Mesenchymal stem cell (in vitro differentiated cells and primary cell): ENCODE data around the gene TMEM115.

Experiments
- DNase-seq: peaks from one replicate; pipeline ENCODE4 v3.0.0-alpha.2; 2013
- H2AFZ ChIP-seq: one replicate; pipeline ENCODE4 v1.6.1; 2013; ENCODE audit warnings: low read depth, mild to moderate bottlenecking, control low read depth, inconsistent platforms, low read length, moderate library complexity
- H2AK5ac ChIP-seq: 2 replicates; pipeline ENCODE4 v1.6.1; 2013; ENCODE audit warnings: low read length, moderate library complexity, mild to moderate bottlenecking, inconsistent platforms; ENCODE audit not compliant: severe bottlenecking
- H2BK120ac ChIP-seq: one replicate; pipeline ENCODE4 v1.6.1; 2013; ENCODE audit warnings: low read depth, mild to moderate bottlenecking, inconsistent platforms, low read length, moderate library complexity
- H2BK12ac ChIP-seq, 2 experiments: one replicate each; pipeline ENCODE4 v1.6.1; 2013; ENCODE audit warnings: inconsistent platforms in 2 of 2, low read length in 2 of 2, mild to moderate bottlenecking in 2 of 2, moderate library complexity in 2 of 2, control low read depth in 1 of 2
- H2BK15ac ChIP-seq: one replicate; pipeline ENCODE4 v1.6.1; 2013; ENCODE audit warnings: mild to moderate bottlenecking, low read depth, inconsistent platforms; ENCODE audit not compliant: poor library complexity, severe bottlenecking
- H2BK5ac ChIP-seq: 2 replicates; pipeline ENCODE4 v1.6.1; 2013; ENCODE audit warnings: low read depth, mild to moderate bottlenecking, low read length, control low read depth, inconsistent platforms; ENCODE audit not compliant: poor library complexity, severe bottlenecking
- H3K14ac ChIP-seq, 2 experiments: one replicate each; pipeline ENCODE4 v1.6.1; 2013; ENCODE audit warnings: inconsistent platforms in 2 of 2, low read length in 2 of 2, control low read depth in 1 of 2, mild to moderate bottlenecking in 1 of 2, moderate library complexity in 1 of 2
- H3K18ac ChIP-seq, 2 experiments: one replicate each; pipeline ENCODE4 v1.6.1; 2013; ENCODE audit warnings: inconsistent platforms in 2 of 2, low read length in 2 of 2, control low read depth in 1 of 2, low read depth in 1 of 2, mild to moderate bottlenecking in 1 of 2
- H3K23ac ChIP-seq, 2 experiments: one replicate each; pipeline ENCODE4 v1.6.1; 2013; ENCODE audit warnings: inconsistent platforms in 2 of 2, low read length in 2 of 2, mild to moderate bottlenecking in 2 of 2, moderate library complexity in 2 of 2, control low read depth in 1 of 2
- H3K27ac ChIP-seq: 2 replicates; pipeline ENCODE4 v1.5.1; 2013; ENCODE audit warnings: mild to moderate bottlenecking, moderate library complexity, low read length, control low read depth, inconsistent platforms; ENCODE audit not compliant: poor library complexity, severe bottlenecking
- H3K27me3 ChIP-seq, 2 experiments: 2 replicates each; pipeline versions ENCODE4 v1.6.1 to v1.7.0; 2013; ENCODE audit warnings: low read length in 2 of 2, mild to moderate bottlenecking in 2 of 2, moderate library complexity in 2 of 2, control low read depth in 1 of 2, inconsistent platforms in 1 of 2; ENCODE audit not compliant: control insufficient read depth in 1 of 2, insufficient read depth in 1 of 2
- H3K36me3 ChIP-seq, 2 experiments: 2 replicates each; pipeline versions ENCODE4 v1.6.1 to v1.7.0; 2013; ENCODE audit warnings: low read length in 2 of 2, control low read depth in 1 of 2, inconsistent platforms in 1 of 2, low read depth in 1 of 2, mild to moderate bottlenecking in 1 of 2; ENCODE audit not compliant: insufficient read depth in 2 of 2, control insufficient read depth in 1 of 2
- H3K4ac ChIP-seq, 2 experiments: one replicate each; pipeline ENCODE4 v1.6.1; 2013; ENCODE audit warnings: inconsistent platforms in 2 of 2, low read length in 2 of 2, mild to moderate bottlenecking in 2 of 2, moderate library complexity in 2 of 2, control low read depth in 1 of 2, low read depth in 1 of 2
- H3K4me1 ChIP-seq: 2 replicates; pipeline ENCODE4 v1.6.1; 2013; ENCODE audit warnings: low read depth, low read length, control low read depth; ENCODE audit not compliant: control insufficient read depth, insufficient read depth
- H3K4me2 ChIP-seq: 2 replicates; pipeline ENCODE4 v1.6.1; 2013; ENCODE audit warnings: low read length, mild to moderate bottlenecking, inconsistent platforms; ENCODE audit not compliant: poor library complexity, severe bottlenecking
- H3K4me3 ChIP-seq, 2 experiments: 2 replicates each; pipeline versions ENCODE4 v1.5.1 to v1.7.0; 2013; ENCODE audit warnings: low read length in 2 of 2, mild to moderate bottlenecking in 2 of 2, control low read depth in 1 of 2, low read depth in 1 of 2; ENCODE audit not compliant: insufficient read depth in 1 of 2
- H3K79me1 ChIP-seq: replicated peaks from 2 replicates; pipeline ENCODE4 v1.6.1; 2013; ENCODE audit warnings: mild to moderate bottlenecking, control low read depth, low read length, inconsistent platforms; ENCODE audit not compliant: poor library complexity, severe bottlenecking
- H3K9ac ChIP-seq: 2 replicates; pipeline ENCODE4 v1.7.0; 2013; ENCODE audit warnings: mild to moderate bottlenecking, low read length, moderate library complexity
- H3K9me3 ChIP-seq: 2 replicates; pipeline ENCODE4 v1.7.0; 2013; ENCODE audit warnings: mild to moderate bottlenecking, low read length; ENCODE audit not compliant: control insufficient read depth
- H4K8ac ChIP-seq: one replicate; pipeline ENCODE4 v1.6.1; 2013; ENCODE audit warnings: inconsistent platforms, mild to moderate bottlenecking, low read length, moderate library complexity
- H4K91ac ChIP-seq: one replicate; pipeline ENCODE4 v1.6.1; 2013; ENCODE audit warnings: mild to moderate bottlenecking, low read length, inconsistent platforms
- WGBS: methylation state at CpG from one replicate; pipeline ENCODE4 v1.1.7; 2013; ENCODE audit warnings: mixed read lengths; 5-methylcytosine and 5-hydroxymethylcytosine counted together

Gene TMEM115

DNA sequence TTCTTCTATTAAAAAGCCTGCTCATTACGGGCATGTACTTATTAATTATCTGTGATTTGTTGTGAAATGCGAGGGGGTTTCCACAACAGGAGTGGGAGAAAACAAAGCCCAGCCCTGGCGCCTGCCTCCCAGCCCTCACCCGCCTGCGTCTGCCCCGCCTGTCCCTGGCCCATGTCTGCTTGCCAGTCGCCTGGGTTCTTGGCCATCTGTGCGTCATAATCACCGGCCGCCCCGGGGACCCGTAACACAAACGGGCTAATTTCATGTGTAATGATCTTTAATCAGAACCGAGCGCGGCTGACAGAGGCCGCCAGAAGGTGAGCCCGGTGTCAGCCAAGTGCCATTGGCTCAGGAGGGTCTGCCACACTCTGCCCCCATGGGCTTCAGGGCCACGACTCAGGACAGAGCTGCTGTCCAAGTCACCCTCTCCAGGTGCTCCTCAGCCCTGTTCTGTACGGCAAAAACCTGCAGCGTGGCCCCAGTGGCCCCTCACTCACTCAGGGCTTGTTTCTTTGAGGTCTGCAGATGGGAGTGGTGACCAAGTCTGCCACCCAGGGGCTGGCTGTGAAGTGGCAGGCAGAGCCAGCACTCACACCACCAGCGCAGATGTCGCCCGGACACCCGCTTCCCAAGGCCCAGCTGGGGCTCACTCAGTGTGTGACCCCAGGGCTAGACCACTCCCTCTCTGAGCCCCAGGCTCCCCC, 28.8 kb upstream of the TMEM115 start:
- Histone ChIP-seq H3K36me3 (no peaks in the 10 kb centered on the region), H3K4me2 (peak overlapping the region; percentile 43), H3K14ac (no peak overlapping the region), H4K8ac (no peak overlapping the region), H2BK120ac (no peak overlapping the region), H3K9me3 (no peaks in the 10 kb centered on the region), H3K4me3 (no peak overlapping the region), H3K23ac (no peak overlapping the region), H3K79me1 (no peaks in the 10 kb centered on the region), H3K18ac (no peak overlapping the region), H3K27me3 (peaks cover 33 to 65% of the 10 kb centered on the region in 2 experiments), H2AFZ (no peak overlapping the region), H2AK5ac (peak overlapping the region; percentile 27), H2BK5ac (no peak overlapping the region), H3K27ac (peak overlapping the region; percentile 64), H3K4ac (no peak overlapping the region), H2BK15ac (no peak overlapping the region), H2BK12ac (no peak overlapping the region), H3K9ac (no peak overlapping the region), H3K4me1 (peaks cover 31% of the 10 kb centered on the region), H4K91ac (no peak overlapping the region)
- WGBS = 80% methylated on average over 25 of the region's 25 CpGs
- DNase-seq = peak; percentile 10

DNA sequence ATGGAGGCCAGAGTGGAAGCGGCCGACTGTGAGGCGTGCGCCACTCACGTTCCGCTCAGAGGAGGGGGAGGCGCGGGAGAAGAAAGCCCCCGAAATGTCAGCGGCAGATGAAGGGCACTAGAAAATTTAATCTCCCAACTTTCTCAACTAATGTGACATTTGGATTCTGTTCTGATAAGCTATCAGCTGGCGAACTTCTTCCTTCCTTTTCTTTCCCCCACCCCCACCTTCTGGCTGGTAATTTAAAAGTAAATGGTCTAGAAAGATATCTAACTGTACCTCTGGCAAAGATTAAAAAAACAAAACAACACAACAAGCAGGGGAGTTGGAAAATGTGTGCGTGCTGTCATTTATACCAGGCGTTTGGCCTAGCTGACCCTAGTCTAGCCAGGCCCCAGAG, 26.4 kb upstream of the TMEM115 start:
- Histone ChIP-seq H3K18ac (no peak overlapping the region), H3K36me3 (no peaks in the 10 kb centered on the region), H3K9ac (no peak overlapping the region), H3K23ac (no peak overlapping the region), H2BK120ac (no peak overlapping the region), H3K4me2 (no peak overlapping the region), H2BK12ac (no peak overlapping the region), H3K4me1 (peaks cover 29% of the 10 kb centered on the region), H2BK15ac (no peak overlapping the region), H4K8ac (no peak overlapping the region), H2BK5ac (no peak overlapping the region), H4K91ac (no peak overlapping the region), H3K14ac (no peak overlapping the region), H3K27me3 (peaks cover 19 to 54% of the 10 kb centered on the region in 2 experiments), H3K4me3 (no peak overlapping the region), H3K79me1 (no peaks in the 10 kb centered on the region), H3K27ac (no peak overlapping the region), H2AFZ (no peak overlapping the region), H3K9me3 (no peaks in the 10 kb centered on the region), H2AK5ac (no peak overlapping the region), H3K4ac (no peak overlapping the region)
- 82% methylated on average over 9 of the region's 13 CpGs for WGBS
- no peak for DNase-seq

DNA sequence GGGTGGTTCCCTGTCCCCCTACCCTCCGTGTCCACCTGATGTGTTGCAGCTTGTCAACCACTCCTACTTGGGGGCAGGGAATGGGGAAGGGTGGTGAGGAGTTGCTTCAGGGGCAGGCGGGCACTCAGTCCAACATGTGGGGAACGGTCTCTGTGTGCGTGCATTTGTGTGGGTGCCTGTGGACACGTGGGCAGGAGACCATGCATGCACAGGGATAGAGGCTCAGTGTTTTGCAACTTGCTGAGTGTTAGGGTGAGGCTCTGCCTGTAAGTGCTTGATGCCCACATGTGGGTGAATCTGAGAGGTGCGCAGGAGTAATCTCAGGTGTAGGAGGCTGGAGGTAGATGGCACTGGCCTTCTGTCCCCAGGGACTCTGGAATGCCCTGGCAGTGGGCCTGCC, 24.4 kb upstream of the TMEM115 start:
- Histone ChIP-seq H3K36me3 (no peaks in the 10 kb centered on the region), H3K14ac (no peak overlapping the region), H4K91ac (no peak overlapping the region), H2AFZ (no peak overlapping the region), H3K4me1 (peaks cover 17% of the 10 kb centered on the region), H4K8ac (no peak overlapping the region), H2BK15ac (no peak overlapping the region), H3K27ac (no peak overlapping the region), H3K9ac (no peak overlapping the region), H2BK12ac (no peak overlapping the region), H2AK5ac (no peak overlapping the region), H3K18ac (no peak overlapping the region), H3K79me1 (no peaks in the 10 kb centered on the region), H3K4me3 (no peak overlapping the region), H3K4me2 (no peak overlapping the region), H3K9me3 (no peaks in the 10 kb centered on the region), H3K4ac (no peak overlapping the region), H2BK5ac (no peak overlapping the region), H3K27me3 (peaks cover 19 to 63% of the 10 kb centered on the region in 2 experiments), H2BK120ac (no peak overlapping the region), H3K23ac (no peak overlapping the region)
- 80% methylated on average over 6 of the region's 6 CpGs for WGBS
- DNase-seq = no peak

DNA sequence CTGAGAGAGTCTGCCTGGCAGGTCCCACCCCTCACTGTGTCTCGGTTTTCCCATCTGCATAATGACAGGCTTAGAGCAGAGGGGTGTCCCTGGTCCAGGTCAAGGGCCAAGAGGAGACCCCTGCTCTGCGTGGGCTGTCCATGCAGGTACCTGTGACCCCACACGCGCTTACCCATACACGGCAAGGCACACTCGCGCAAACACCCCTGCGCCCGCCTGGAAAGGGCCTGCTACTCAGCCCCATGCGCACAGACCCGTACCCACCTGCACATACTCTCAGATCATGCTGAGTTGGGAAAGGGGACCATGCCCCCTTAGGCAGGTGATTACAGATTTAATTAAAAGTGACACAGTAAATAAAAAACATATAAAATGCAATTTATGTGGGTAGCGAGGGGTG, 23.4 kb upstream of the TMEM115 start:
- DNase-seq = no peak
- no peaks in the 10 kb centered on the region for H3K79me1 ChIP-seq
- no peak overlapping the region for H4K91ac ChIP-seq
- H3K18ac ChIP-seq = no peak overlapping the region
- no peak overlapping the region for H3K4ac ChIP-seq
- no peak overlapping the region for H2BK120ac ChIP-seq
- no peak overlapping the region for H2BK12ac ChIP-seq
- H3K4me3 ChIP-seq = no peak overlapping the region
- no peaks in the 10 kb centered on the region for H3K36me3 ChIP-seq
- no peak overlapping the region for H3K9ac ChIP-seq
- H3K9me3 ChIP-seq = no peaks in the 10 kb centered on the region
- peaks cover 19 to 54% of the 10 kb centered on the region in 2 experiments for H3K27me3 ChIP-seq
- no peak overlapping the region for H3K23ac ChIP-seq
- peaks cover 8% of the 10 kb centered on the region for H3K4me1 ChIP-seq
- H3K14ac ChIP-seq = no peak overlapping the region
- H2AFZ ChIP-seq = no peak overlapping the region
- H2BK5ac ChIP-seq = no peak overlapping the region
- H3K27ac ChIP-seq = no peak overlapping the region
- 88% methylated on average over 10 of the region's 12 CpGs for WGBS
- H2BK15ac ChIP-seq = no peak overlapping the region
- H4K8ac ChIP-seq = no peak overlapping the region
- no peak overlapping the region for H2AK5ac ChIP-seq
- H3K4me2 ChIP-seq = no peak overlapping the region
